Measurements from ENCODE around the gene MYRIP.

Gene MYRIP

DNA sequence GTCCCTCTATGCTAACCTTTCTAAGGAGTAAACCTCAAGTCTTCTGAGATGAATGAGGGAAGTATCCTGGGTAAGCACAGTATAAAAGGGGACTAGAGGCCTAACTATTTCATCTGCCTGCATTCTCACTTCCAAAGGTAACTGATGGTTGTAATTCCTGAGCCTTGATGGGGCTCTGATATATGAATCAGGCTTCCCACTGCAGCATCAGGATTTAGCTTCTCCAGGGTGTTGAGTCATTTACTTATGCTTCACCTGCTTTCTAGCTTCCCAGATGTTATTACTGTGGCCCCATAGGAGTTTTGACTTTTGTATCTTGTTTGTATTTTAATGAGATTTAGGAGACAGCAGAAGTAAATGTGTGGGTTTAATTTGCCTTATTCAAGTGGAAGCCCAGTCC lies 292.8 kb downstream of the MYRIP start:
- H3K23ac ChIP-seq (ENCODE audit: low read depth, low read length, poor library complexity) = no peak overlapping the region
- DNase-seq (ENCODE audit: low spot score) = no peak
- no peak overlapping the region for H3K9ac ChIP-seq (ENCODE audit: low read depth, low read length, poor library complexity)
- H3K27me3 ChIP-seq (ENCODE audit: control insufficient read depth in 3 of 3, insufficient read depth in 3 of 3, low read depth in 1 of 3, low read length in 3 of 3) = no peaks in the 10 kb centered on the region
- no peak overlapping the region for H3K14ac ChIP-seq (ENCODE audit: low read length)
- no peaks in the 10 kb centered on the region for H3K79me1 ChIP-seq (ENCODE audit: low read depth, low read length)
- no peak overlapping the region for H3K18ac ChIP-seq (ENCODE audit: low read length)
- no peaks in the 10 kb centered on the region for H3K9me3 ChIP-seq (replicated peaks in 1 of 2; ENCODE audit: control insufficient read depth in 2 of 2, insufficient read depth in 1 of 2, low read depth in 1 of 2, low read length in 2 of 2)
- H2AK5ac ChIP-seq (ENCODE audit: low read depth, low read length) = no peak overlapping the region
- H2BK15ac ChIP-seq (ENCODE audit: low read length) = no peak overlapping the region
- no peak overlapping the region for H4K91ac ChIP-seq (ENCODE audit: low read depth, low read length, poor library complexity)
- H3K27ac ChIP-seq (replicated peaks; ENCODE audit: low read length) = no peak overlapping the region
- H3K4me2 ChIP-seq (ENCODE audit: insufficient read depth, low read length, poor library complexity, severe bottlenecking) = no peak overlapping the region
- H2AFZ ChIP-seq (ENCODE audit: low read length) = no peak overlapping the region
- H3K36me3 ChIP-seq (replicated peaks in 1 of 2; ENCODE audit: control insufficient read depth in 2 of 2, insufficient read depth in 2 of 2, low read length in 2 of 2) = no peaks in the 10 kb centered on the region
- no peak overlapping the region for H4K8ac ChIP-seq (ENCODE audit: low read depth, low read length)
- H2BK12ac ChIP-seq (ENCODE audit: low read length) = no peak overlapping the region
- no peaks in the 10 kb centered on the region for H3K4me1 ChIP-seq (ENCODE audit: control insufficient read depth in 2 of 2, insufficient read depth in 1 of 2, low read depth in 1 of 2, low read length in 2 of 2)
- H2BK5ac ChIP-seq (ENCODE audit: low read length) = no peak overlapping the region
- no peak overlapping the region for H3K4ac ChIP-seq (ENCODE audit: low read length)
- no peak overlapping the region for H2BK120ac ChIP-seq (ENCODE audit: low read depth, low read length)
- H3K4me3 ChIP-seq (ENCODE audit: low read length in 2 of 2) = no peak overlapping the region

DNA sequence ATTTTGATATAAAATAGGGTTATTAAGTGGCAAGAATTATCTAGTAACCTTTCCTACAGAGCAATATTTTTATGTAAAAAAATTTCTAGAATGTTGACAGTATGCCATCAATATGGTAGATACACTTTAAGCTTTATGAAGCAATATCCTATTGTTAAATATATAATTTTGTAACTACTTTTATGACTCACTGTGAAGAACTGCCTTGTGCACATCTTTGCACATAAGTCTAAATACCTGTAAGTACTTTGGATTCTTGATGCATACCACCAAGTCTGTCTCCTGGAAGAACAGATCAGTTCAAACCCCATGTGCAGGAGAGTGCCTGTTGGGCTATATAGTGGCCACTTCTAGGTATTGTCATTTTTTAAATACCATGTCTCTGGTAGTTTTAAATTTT lies 294.4 kb downstream of the MYRIP start:
- Histone ChIP-seq H2AFZ (ENCODE audit: low read length) (no peak overlapping the region), H3K4ac (ENCODE audit: low read length) (no peak overlapping the region), H3K79me1 (ENCODE audit: low read depth, low read length) (no peaks in the 10 kb centered on the region), H3K9me3 (replicated peaks in 1 of 2; ENCODE audit: control insufficient read depth in 2 of 2, insufficient read depth in 1 of 2, low read depth in 1 of 2, low read length in 2 of 2) (no peaks in the 10 kb centered on the region), H3K36me3 (replicated peaks in 1 of 2; ENCODE audit: control insufficient read depth in 2 of 2, insufficient read depth in 2 of 2, low read length in 2 of 2) (no peaks in the 10 kb centered on the region), H4K91ac (ENCODE audit: low read depth, low read length, poor library complexity) (no peak overlapping the region), H2AK5ac (ENCODE audit: low read depth, low read length) (no peak overlapping the region), H3K9ac (ENCODE audit: low read depth, low read length, poor library complexity) (no peak overlapping the region), H3K18ac (ENCODE audit: low read length) (no peak overlapping the region), H4K8ac (ENCODE audit: low read depth, low read length) (no peak overlapping the region), H3K27ac (replicated peaks; ENCODE audit: low read length) (no peak overlapping the region), H2BK15ac (ENCODE audit: low read length) (no peak overlapping the region), H3K4me2 (ENCODE audit: insufficient read depth, low read length, poor library complexity, severe bottlenecking) (no peak overlapping the region), H3K4me1 (ENCODE audit: control insufficient read depth in 2 of 2, insufficient read depth in 1 of 2, low read depth in 1 of 2, low read length in 2 of 2) (peaks cover 0 to 1% of the 10 kb centered on the region in 2 donors), H3K23ac (ENCODE audit: low read depth, low read length, poor library complexity) (no peak overlapping the region), H3K4me3 (ENCODE audit: low read length in 2 of 2) (no peak overlapping the region), H2BK12ac (ENCODE audit: low read length) (no peak overlapping the region), H2BK5ac (ENCODE audit: low read length) (no peak overlapping the region), H3K27me3 (ENCODE audit: control insufficient read depth in 3 of 3, insufficient read depth in 3 of 3, low read depth in 1 of 3, low read length in 3 of 3) (no peaks in the 10 kb centered on the region), H2BK120ac (ENCODE audit: low read depth, low read length) (no peak overlapping the region), H3K14ac (ENCODE audit: low read length) (no peak overlapping the region)
- DNase-seq (ENCODE audit: low spot score) = no peak

- no peaks in the 10 kb centered on the region for H3K9me3 ChIP-seq (replicated peaks in 1 of 2; ENCODE audit: control insufficient read depth in 2 of 2, insufficient read depth in 1 of 2, low read depth in 1 of 2, low read length in 2 of 2)
- no CpG with 5 or more reads among the region's 4 CpGs for WGBS, 2 donors (ENCODE audit: extremely low coverage in 2 of 2, insufficient read length in 2 of 2, insufficient replicate concordance in 1 of 2)
Observed at GRCh38 chr3:40104441-40104840, 295.0 kb downstream of the MYRIP start.

DNA sequence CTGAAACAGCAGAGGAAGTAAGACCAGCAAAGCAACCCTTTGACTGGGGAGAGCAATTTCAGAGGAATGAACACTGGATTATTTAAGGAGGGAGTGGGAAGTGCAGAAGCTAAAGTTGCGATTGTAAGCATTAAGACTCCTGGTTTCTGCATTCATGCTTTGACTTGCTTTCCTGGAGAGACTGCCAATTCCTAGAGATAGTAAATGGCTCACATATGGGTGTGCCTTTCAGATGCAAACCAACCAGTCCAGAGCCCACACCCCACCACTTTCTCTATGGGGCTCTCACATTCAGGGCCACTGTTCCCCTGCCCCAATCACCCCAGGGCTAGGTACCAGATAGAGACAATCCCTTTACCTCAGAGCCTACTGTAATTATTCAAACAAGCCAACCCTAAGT lies 299.2 kb downstream of the MYRIP start:
- H4K91ac ChIP-seq (ENCODE audit: low read depth, low read length, poor library complexity) = no peak overlapping the region
- no peaks in the 10 kb centered on the region for H3K9me3 ChIP-seq (replicated peaks in 1 of 2; ENCODE audit: control insufficient read depth in 2 of 2, insufficient read depth in 1 of 2, low read depth in 1 of 2, low read length in 2 of 2)
- no peak overlapping the region for H3K9ac ChIP-seq (ENCODE audit: low read depth, low read length, poor library complexity)
- H2BK15ac ChIP-seq (ENCODE audit: low read length) = no peak overlapping the region
- H4K8ac ChIP-seq (ENCODE audit: low read depth, low read length) = no peak overlapping the region
- no peak overlapping the region for H3K18ac ChIP-seq (ENCODE audit: low read length)
- peak overlapping the region; percentile 14 for H2AFZ ChIP-seq (ENCODE audit: low read length)
- H2BK12ac ChIP-seq (ENCODE audit: low read length) = no peak overlapping the region
- no peaks in the 10 kb centered on the region for H3K79me1 ChIP-seq (ENCODE audit: low read depth, low read length)
- H3K4me3 ChIP-seq (ENCODE audit: low read length in 2 of 2) = no peak overlapping the region
- no peak for DNase-seq (ENCODE audit: low spot score)
- no peak overlapping the region for H3K14ac ChIP-seq (ENCODE audit: low read length)
- H3K4ac ChIP-seq (ENCODE audit: low read length) = no peak overlapping the region
- H3K4me1 ChIP-seq (ENCODE audit: control insufficient read depth in 2 of 2, insufficient read depth in 1 of 2, low read depth in 1 of 2, low read length in 2 of 2) = peaks cover 0 to 1% of the 10 kb centered on the region in 2 donors
- H3K4me2 ChIP-seq (ENCODE audit: insufficient read depth, low read length, poor library complexity, severe bottlenecking) = no peak overlapping the region
- H2AK5ac ChIP-seq (ENCODE audit: low read depth, low read length) = no peak overlapping the region
- no peak overlapping the region for H2BK5ac ChIP-seq (ENCODE audit: low read length)
- no CpG with 5 or more reads among the region's 1 CpG for WGBS, 2 donors (ENCODE audit: extremely low coverage in 2 of 2, insufficient read length in 2 of 2, insufficient replicate concordance in 1 of 2)
- H3K27ac ChIP-seq (replicated peaks; ENCODE audit: low read length) = no peak overlapping the region
- H3K23ac ChIP-seq (ENCODE audit: low read depth, low read length, poor library complexity) = no peak overlapping the region
- H3K27me3 ChIP-seq (ENCODE audit: control insufficient read depth in 3 of 3, insufficient read depth in 3 of 3, low read depth in 1 of 3, low read length in 3 of 3) = no peaks in the 10 kb centered on the region
- no peak overlapping the region for H2BK120ac ChIP-seq (ENCODE audit: low read depth, low read length)
- H3K36me3 ChIP-seq (replicated peaks in 1 of 2; ENCODE audit: control insufficient read depth in 2 of 2, insufficient read depth in 2 of 2, low read length in 2 of 2) = no peaks in the 10 kb centered on the region

More at GRCh38 chr3:40104441-40104840, 295.0 kb downstream of the MYRIP start:
- Histone ChIP-seq H3K4me2 (ENCODE audit: insufficient read depth, low read length, poor library complexity, severe bottlenecking) (no peak overlapping the region), H3K14ac (ENCODE audit: low read length) (no peak overlapping the region), H3K4ac (ENCODE audit: low read length) (no peak overlapping the region), H2AK5ac (ENCODE audit: low read depth, low read length) (no peak overlapping the region), H2BK15ac (ENCODE audit: low read length) (no peak overlapping the region), H3K4me1 (ENCODE audit: control insufficient read depth in 2 of 2, insufficient read depth in 1 of 2, low read depth in 1 of 2, low read length in 2 of 2) (peaks cover 0 to 1% of the 10 kb centered on the region in 2 donors), H3K27ac (replicated peaks; ENCODE audit: low read length) (no peak overlapping the region), H3K4me3 (ENCODE audit: low read length in 2 of 2) (no peak overlapping the region), H2BK12ac (ENCODE audit: low read length) (no peak overlapping the region), H2BK120ac (ENCODE audit: low read depth, low read length) (no peak overlapping the region), H3K9ac (ENCODE audit: low read depth, low read length, poor library complexity) (no peak overlapping the region), H3K27me3 (ENCODE audit: control insufficient read depth in 3 of 3, insufficient read depth in 3 of 3, low read depth in 1 of 3, low read length in 3 of 3) (no peaks in the 10 kb centered on the region), H4K8ac (ENCODE audit: low read depth, low read length) (no peak overlapping the region), H3K23ac (ENCODE audit: low read depth, low read length, poor library complexity) (no peak overlapping the region), H3K36me3 (replicated peaks in 1 of 2; ENCODE audit: control insufficient read depth in 2 of 2, insufficient read depth in 2 of 2, low read length in 2 of 2) (no peaks in the 10 kb centered on the region), H3K18ac (ENCODE audit: low read length) (no peak overlapping the region), H4K91ac (ENCODE audit: low read depth, low read length, poor library complexity) (no peak overlapping the region), H2AFZ (ENCODE audit: low read length) (no peak overlapping the region), H2BK5ac (ENCODE audit: low read length) (no peak overlapping the region), H3K79me1 (ENCODE audit: low read depth, low read length) (no peaks in the 10 kb centered on the region)
- no peak for DNase-seq (ENCODE audit: low spot score)
